ENCODE data around the gene ADCYAP1R1. TPM values are rescaled to one million over a fixed set of nuclear protein-coding genes. Genes with fewer than 3 reads are reported as not detected.

The ADCYAP1R1 gene
- polyA plus RNA-seq, 3 donors, result not detected

- peak overlapping the region in 1 of 7 donors; percentile 74 for H3K27ac Mint-ChIP-seq
These were observed 27.9 kb downstream of the ADCYAP1R1 start for GRCh38 chr7:31079824-31080511.

GRCh38 chr7:31080763-31081162 lies 28.7 kb downstream of the ADCYAP1R1 start:
- Histone ChIP-seq H4K20me1 (ENCODE audit: insufficient read depth, low read length) (no peaks in the 10 kb centered on the region), H3K4me3 (replicated peaks in 1 of 3; ENCODE audit: low read depth in 2 of 3, low read length in 3 of 3) (no peak overlapping the region), H3K9me3 (replicated peaks in 1 of 2; ENCODE audit: control insufficient read depth in 1 of 2, insufficient read depth in 1 of 2, low read length in 2 of 2) (no peaks in the 10 kb centered on the region), H3K4me2 (replicated peaks; ENCODE audit: extremely low read depth, low read length, poor library complexity, severe bottlenecking) (no peak overlapping the region), H3K36me3 (replicated peaks in 1 of 2; ENCODE audit: control insufficient read depth in 1 of 2, insufficient read depth in 2 of 2, low read length in 2 of 2) (no peaks in the 10 kb centered on the region), H3K9ac (ENCODE audit: insufficient read depth, low read length, poor library complexity, severe bottlenecking) (no peak overlapping the region), H3K4me1 (ENCODE audit: control insufficient read depth in 1 of 2, insufficient read depth in 2 of 2, low read length in 2 of 2) (no peaks in the 10 kb centered on the region), H2AFZ (ENCODE audit: insufficient read depth, low read depth, low read length, poor library complexity, severe bottlenecking) (no peak overlapping the region), H3K27me3 (ENCODE audit: control insufficient read depth in 2 of 2, insufficient read depth in 2 of 2, low read length in 2 of 2) (no peaks in the 10 kb centered on the region), H3K27ac (ENCODE audit: low read depth in 1 of 2, low read length in 2 of 2) (no peak overlapping the region), H3K79me2 (ENCODE audit: insufficient read depth, low read length) (no peaks in the 10 kb centered on the region)
- no peak for DNase-seq
- Mint-ChIP-seq H3K36me3 (no peaks in the 10 kb centered on the region), H3K27me3 (ENCODE audit: low read depth in 3 of 3) (peaks cover 9 to 18% (median 10%) of the 10 kb centered on the region in 3 donors), H3K4me1 (peaks cover 3% of the 10 kb centered on the region), H3K4me3 (no peak overlapping the region), H3K27ac (no peak overlapping the region), H3K9me3 (no peaks in the 10 kb centered on the region)
- 76% methylated on average over 4 of the region's 6 CpGs for WGBS (ENCODE audit: insufficient coverage)
- intact Hi-C loops (cut with micrococcal nuclease), result no loop called here
- no peak for TF ChIP-seq CTCF (IDR thresholded peaks at IDR 0.05)

More at GRCh38 chr7:31079824-31080511, 27.9 kb downstream of the ADCYAP1R1 start:
- no peak for DNase-seq
- Histone ChIP-seq H3K27ac (ENCODE audit: low read depth in 1 of 2, low read length in 2 of 2) (no peak overlapping the region), H3K27me3 (ENCODE audit: control insufficient read depth in 2 of 2, insufficient read depth in 2 of 2, low read length in 2 of 2) (no peaks in the 10 kb centered on the region), H3K9me3 (replicated peaks in 1 of 2; ENCODE audit: control insufficient read depth in 1 of 2, insufficient read depth in 1 of 2, low read length in 2 of 2) (no peaks in the 10 kb centered on the region), H3K9ac (ENCODE audit: insufficient read depth, low read length, poor library complexity, severe bottlenecking) (no peak overlapping the region), H2AFZ (ENCODE audit: insufficient read depth, low read depth, low read length, poor library complexity, severe bottlenecking) (no peak overlapping the region), H3K4me3 (replicated peaks in 1 of 3; ENCODE audit: low read depth in 2 of 3, low read length in 3 of 3) (no peak overlapping the region), H3K4me2 (replicated peaks; ENCODE audit: extremely low read depth, low read length, poor library complexity, severe bottlenecking) (no peak overlapping the region), H3K79me2 (ENCODE audit: insufficient read depth, low read length) (no peaks in the 10 kb centered on the region), H3K36me3 (replicated peaks in 1 of 2; ENCODE audit: control insufficient read depth in 1 of 2, insufficient read depth in 2 of 2, low read length in 2 of 2) (no peaks in the 10 kb centered on the region), H4K20me1 (ENCODE audit: insufficient read depth, low read length) (no peaks in the 10 kb centered on the region), H3K4me1 (ENCODE audit: control insufficient read depth in 1 of 2, insufficient read depth in 2 of 2, low read length in 2 of 2) (no peaks in the 10 kb centered on the region)
- Mint-ChIP-seq H3K4me1 (peaks cover 3% of the 10 kb centered on the region), H3K9me3 (no peaks in the 10 kb centered on the region), H3K27me3 (ENCODE audit: low read depth in 3 of 3) (peaks cover 9 to 18% (median 11%) of the 10 kb centered on the region in 3 donors), H3K4me3 (no peak overlapping the region), H3K36me3 (no peaks in the 10 kb centered on the region)
- no peak for TF ChIP-seq CTCF (IDR thresholded peaks at IDR 0.05)
- 75% methylated on average over 2 of the region's 6 CpGs for WGBS (ENCODE audit: insufficient coverage)
- intact Hi-C loops (cut with micrococcal nuclease), result no loop called here
